ENCODE measurements around the gene MTHFD2L. TPM values are rescaled to one million over a fixed set of nuclear protein-coding genes. Genes with fewer than 3 reads are reported as not detected.
"Not testable (repeated sequence)": the region's sequence is repeated elsewhere in the genome, so short reads cannot be mapped to it uniquely, and the experiment has no call there.

Gene MTHFD2L
- total and polyA plus RNA-seq, 2 of the 8 experiments (the other 6 are each of a cell fraction or from before 2014, with no cell fraction given), result 5.4 to 15.0 TPM

GRCh38 chr4:74215236-74215635 is 57.3 kb downstream of the MTHFD2L start:
- CTCF ChIA-PET (ENCODE audit: partially characterized antibody), result interaction anchor here (0.9 to 4.0 kb wide), 8 partner anchors 8 to 102 kb away, joined by 3 to 28 read pairs (median 4); no protein-coding TSS in a partner anchor
- H3K27me3 ChIP-seq (replicated peaks in 1 of 4; ENCODE audit: control insufficient read depth in 3 of 4, extremely low read depth in 1 of 4, insufficient read depth in 3 of 4, low read length in 3 of 4); H3K9ac ChIP-seq (replicated peaks in 1 of 4; ENCODE audit: extremely low read depth in 1 of 4, low read depth in 3 of 4, low read length in 3 of 4); H4K8ac ChIP-seq (ENCODE audit: extremely low read depth, insufficient read depth, low read length); H2AK5ac ChIP-seq (ENCODE audit: low read depth, low read length); H3K27ac ChIP-seq (ENCODE audit: low read depth, low read length); H3K23ac ChIP-seq (ENCODE audit: insufficient read length); H3K4me3 ChIP-seq (ENCODE audit: extremely low read depth in 1 of 4, insufficient read depth in 2 of 4, low read depth in 3 of 4, low read length in 4 of 4); DNase-seq (ENCODE audit: low read depth in 1 of 2, low spot score in 2 of 2); FAIRE-seq; H3K56ac ChIP-seq (replicated peaks; ENCODE audit: insufficient read length, low read depth, low read length); H3K4me1 ChIP-seq (replicated peaks in 1 of 4; ENCODE audit: control insufficient read depth in 3 of 4, insufficient read depth in 4 of 4, low read length in 3 of 4); H4K20me1 ChIP-seq (replicated peaks in 1 of 2; ENCODE audit: control insufficient read depth in 1 of 2, insufficient read depth in 2 of 2, low read length in 2 of 2); H3K18ac ChIP-seq (ENCODE audit: extremely low read depth, low read length); H2BK12ac ChIP-seq (ENCODE audit: low read depth, low read length); H3K4ac ChIP-seq (replicated peaks; ENCODE audit: insufficient read length, low read depth, low read length); H2BK15ac ChIP-seq (ENCODE audit: low read length); H3K14ac ChIP-seq (ENCODE audit: insufficient read length); H2BK120ac ChIP-seq (replicated peaks; ENCODE audit: low read depth, low read length); H4K91ac ChIP-seq (replicated peaks; ENCODE audit: insufficient read length, low read length); POLR2A ChIA-PET (ENCODE audit: partially characterized antibody); H3K36me3 ChIP-seq (ENCODE audit: control insufficient read depth in 2 of 4, insufficient read depth in 4 of 4, low read length in 3 of 4); H3K9me3 ChIP-seq (ENCODE audit: insufficient read depth in 2 of 2, low read depth in 1 of 2, low read length in 1 of 2); H2BK20ac ChIP-seq (ENCODE audit: low read length); H3K79me2 ChIP-seq (ENCODE audit: control insufficient read depth in 1 of 2, insufficient read depth in 2 of 2, low read length in 2 of 2); H3K23me2 ChIP-seq (ENCODE audit: low read depth, low read length); H3K4me2 ChIP-seq (ENCODE audit: insufficient read depth in 1 of 2, low read depth in 2 of 2, low read length in 2 of 2); H4K5ac ChIP-seq (ENCODE audit: insufficient read length, low read depth, low read length); H3K79me1 ChIP-seq (ENCODE audit: low read depth, low read length): not testable (repeated sequence)
- Histone ChIP-seq H2AFZ (ENCODE audit: low read length) (peak overlapping the region; percentile 75), H2BK5ac (ENCODE audit: low read depth, low read length) (0 out of 2 replicates have a peak overlapping the region, but pooled peaks have one; percentile 30)
- 89% methylated on average over 7 of the region's 7 CpGs; no CpG with 5 or more reads in 1 of the 2 experiments for WGBS, 2 experiments (ENCODE audit: extremely low coverage in 1 of 2, insufficient coverage in 1 of 2, insufficient read length in 1 of 2, insufficient replicate concordance in 2 of 2, low coverage in 1 of 2, low lambda C conversion rate in 2 of 2, missing lambda C conversion rate in 1 of 2)

Measured in H1 (cell line).